Retinal pigment epithelial cell (primary cell): Measurements from ENCODE around the gene SIAH3.
A peak's percentile ranks its signal among the peaks of the same experiment; 100 is the strongest.

ENCODE experiments used
- DNase-seq: peaks from one replicate; pipeline ENCODE4 v3.0.0-alpha.2; 2010; ENCODE audit warnings: low read depth
- H3K4me3 ChIP-seq: 2 replicates; pipeline ENCODE4 v1.5.1; 2011; ENCODE audit warnings: mild to moderate bottlenecking, low read length, control low read depth, moderate library complexity
- CTCF ChIP-seq: conservative IDR thresholded peaks from 2 replicates; pipeline ENCODE4 v1.5.1; 2011; ENCODE audit warnings: low read depth, low read length, control low read depth, inconsistent platforms

The SIAH3 gene

DNA sequence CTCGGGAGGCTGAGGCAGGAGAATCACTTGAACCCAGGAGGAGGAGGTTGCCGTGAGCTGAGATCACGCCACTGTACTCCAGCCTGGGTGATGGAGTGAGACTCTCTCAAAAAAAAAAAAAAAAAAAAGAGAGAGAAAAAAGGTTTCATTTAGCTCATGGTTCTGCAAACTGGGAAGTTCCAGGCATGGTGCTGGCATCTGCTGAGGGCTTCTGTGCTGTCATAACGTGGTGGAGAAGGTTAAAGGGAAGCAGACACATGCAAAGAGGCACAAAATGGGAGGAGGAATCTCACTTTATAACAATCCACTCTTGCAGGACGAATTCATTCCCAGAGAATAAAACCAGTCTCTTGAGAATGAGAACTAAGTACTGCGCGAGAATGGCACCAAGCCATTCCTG is 34.9 kb upstream of the SIAH3 start:
- no peak for DNase-seq
- no peak for TF ChIP-seq CTCF
- no peak overlapping the region for H3K4me3 ChIP-seq

DNA sequence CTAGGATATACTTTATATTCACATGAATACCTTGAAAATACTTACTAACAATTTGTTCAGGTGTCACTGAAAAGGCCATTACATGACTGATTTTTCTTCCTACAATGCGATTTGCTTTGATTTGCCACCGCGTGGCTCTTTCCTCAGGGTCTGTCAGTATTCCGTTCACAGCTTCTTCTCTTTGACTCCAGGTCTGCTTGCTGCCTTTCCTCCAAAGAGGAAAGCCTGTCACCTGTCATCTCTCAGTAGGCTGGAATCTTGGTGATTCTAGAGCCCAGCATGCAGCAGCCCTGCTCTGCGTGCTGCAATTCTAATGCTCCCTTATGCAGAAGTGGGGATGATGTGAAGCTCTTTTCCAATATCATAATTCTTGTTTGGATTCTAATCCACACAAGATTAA is 33.6 kb upstream of the SIAH3 start:
- no peak for DNase-seq
- H3K4me3 ChIP-seq, result no peak overlapping the region
- no peak for TF ChIP-seq CTCF

GRCh38 chr13:45882626-45883025 is 31.1 kb upstream of the SIAH3 start:
- no peak overlapping the region for H3K4me3 ChIP-seq
- no peak for TF ChIP-seq CTCF
- no peak for DNase-seq

- DNase-seq, result no peak
- TF ChIP-seq CTCF, result no peak
- H3K4me3 ChIP-seq, result no peak overlapping the region
Observed at GRCh38 chr13:45881353-45881752, 29.8 kb upstream of the SIAH3 start.

- H3K4me3 ChIP-seq, result no peak overlapping the region
- DNase-seq, result no peak
- no peak for TF ChIP-seq CTCF
Observed at GRCh38 chr13:45880242-45880641, 28.7 kb upstream of the SIAH3 start.

- no peak for DNase-seq
- TF ChIP-seq CTCF, result peak; percentile 47
Observed at GRCh38 chr13:45879666-45880065, 28.1 kb upstream of the SIAH3 start.

DNA sequence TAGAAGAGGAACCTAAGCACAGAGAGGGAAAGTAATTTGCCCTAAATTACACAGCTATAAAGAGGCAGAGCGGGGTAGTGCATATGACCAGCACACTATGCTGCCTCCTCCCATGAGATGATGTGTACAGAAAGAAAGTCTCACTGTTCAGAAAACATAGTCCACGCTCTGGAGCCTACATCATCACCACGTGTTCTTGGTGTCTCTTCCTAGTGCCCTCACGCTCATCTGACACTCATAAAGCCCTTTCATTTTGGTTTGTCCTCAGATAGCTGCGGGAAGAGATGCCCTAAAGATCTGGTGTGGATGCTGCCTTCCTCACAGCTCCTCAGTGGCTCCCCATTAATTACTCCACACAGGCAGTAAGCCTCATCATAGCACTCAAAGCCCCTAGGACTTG is 27.4 kb upstream of the SIAH3 start:
- no peak for TF ChIP-seq CTCF
- DNase-seq, result no peak
- H3K4me3 ChIP-seq, result no peak overlapping the region

More at GRCh38 chr13:45879666-45880065, 28.1 kb upstream of the SIAH3 start:
- no peak overlapping the region for H3K4me3 ChIP-seq
